Measurements from ENCODE around the gene BIVM. TPM values are rescaled to one million over a fixed set of nuclear protein-coding genes. Genes with fewer than 3 reads are reported as not detected.

BIVM gene
- polyA plus RNA-seq, 4 donors: 40.5 to 69.1 (median 50.2) TPM

DNA sequence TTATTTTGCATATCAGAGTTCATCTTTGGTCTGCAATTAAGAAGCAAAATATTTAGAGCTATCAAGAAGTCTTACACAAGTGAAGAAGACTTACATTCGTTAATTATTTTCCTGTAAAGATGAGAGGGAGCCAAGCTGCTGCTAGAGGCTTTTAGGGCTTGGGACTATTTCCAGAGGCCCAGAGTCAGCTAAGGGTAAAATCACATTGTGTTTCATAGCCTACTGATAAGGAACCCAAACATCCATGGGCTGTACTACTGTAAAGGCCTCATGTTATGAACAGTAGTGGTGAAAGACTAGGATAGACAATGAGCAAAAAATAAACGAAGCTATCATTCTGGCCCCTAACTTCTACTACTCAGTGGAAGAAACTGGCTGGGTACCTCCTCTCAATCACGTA lies 14.4 kb upstream of the BIVM start:
- DNase-seq (ENCODE audit: low read depth in 4 of 4, low spot score in 3 of 4): no peak

DNA sequence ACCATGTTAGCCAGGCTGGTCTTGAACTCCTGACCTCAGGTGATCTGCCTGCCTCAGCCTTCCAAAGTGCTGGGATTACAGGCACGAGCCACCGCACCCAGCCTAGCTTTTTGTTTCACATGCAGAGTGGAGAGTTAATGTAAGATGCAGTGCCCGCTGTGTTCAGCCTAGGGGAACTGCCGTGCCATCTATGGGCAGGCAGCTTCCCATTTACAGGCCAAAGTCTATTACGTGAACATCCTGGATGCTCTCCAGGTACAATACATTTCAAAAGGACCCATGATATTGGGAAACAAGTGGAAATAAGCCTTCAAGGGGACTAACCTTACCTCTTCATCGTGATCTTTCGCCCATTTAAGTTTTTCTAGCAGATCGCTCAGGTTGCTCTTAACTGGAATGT lies 10.2 kb upstream of the BIVM start:
- DNase-seq (ENCODE audit: low read depth in 4 of 4, low spot score in 3 of 4): no peak

DNA sequence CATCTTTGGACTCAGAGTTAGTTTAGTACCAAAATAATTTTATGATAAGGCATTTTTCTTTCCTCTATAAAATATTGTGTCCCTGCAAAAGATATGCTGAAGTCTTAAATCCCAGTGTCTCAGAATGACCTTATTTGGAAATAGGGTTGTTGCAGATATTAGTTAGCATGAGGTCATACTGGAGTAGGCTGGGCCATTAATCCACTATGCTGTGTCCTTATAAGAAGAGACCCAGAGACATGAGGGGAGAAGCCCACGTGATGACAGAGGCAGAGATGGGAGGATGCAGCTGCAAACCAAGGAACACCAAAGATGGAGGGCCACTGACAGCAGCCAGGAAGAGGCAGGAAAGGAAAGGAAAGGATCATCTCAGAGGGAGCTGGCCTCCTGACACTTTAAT lies 6.5 kb upstream of the BIVM start:
- DNase-seq (ENCODE audit: low read depth in 4 of 4, low spot score in 3 of 4): no peak

DNA sequence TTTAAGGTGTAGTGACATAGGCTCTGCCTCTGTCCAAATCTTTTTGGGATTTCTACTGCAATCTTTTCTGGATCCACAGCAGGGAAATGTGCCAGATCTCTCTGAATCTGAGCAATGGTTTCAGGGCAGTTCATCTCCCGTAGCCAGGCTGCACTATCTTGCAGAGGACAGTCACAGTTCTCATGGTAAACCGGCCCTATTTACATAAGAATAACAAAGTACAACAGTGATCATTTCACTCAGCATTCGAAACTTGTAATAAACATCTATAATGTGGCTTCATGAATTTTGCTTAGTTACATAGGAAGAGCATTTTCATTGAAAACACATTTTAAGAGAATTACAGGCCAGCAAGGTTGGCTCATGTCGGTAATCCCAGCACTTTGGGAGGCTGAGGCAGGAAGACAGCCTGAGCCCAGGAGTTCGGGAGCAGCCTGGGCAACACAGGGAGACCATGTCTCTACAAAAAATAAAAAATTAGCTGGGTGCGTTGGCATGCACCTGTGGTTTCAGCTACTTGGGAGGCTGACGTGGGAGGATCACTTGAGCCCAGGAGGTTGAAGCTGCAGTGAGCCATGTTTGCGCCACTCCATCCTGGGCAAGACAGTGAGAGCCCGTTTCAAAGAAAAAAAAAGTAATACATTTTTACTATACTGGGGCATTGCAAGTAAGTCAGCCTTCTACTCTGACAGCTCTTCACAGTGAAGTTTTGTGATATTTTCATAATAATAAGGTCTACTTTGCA lies 5.1 kb upstream of the BIVM start:
- DNase-seq (ENCODE audit: low read depth in 4 of 4, low spot score in 3 of 4): no peak

DNA sequence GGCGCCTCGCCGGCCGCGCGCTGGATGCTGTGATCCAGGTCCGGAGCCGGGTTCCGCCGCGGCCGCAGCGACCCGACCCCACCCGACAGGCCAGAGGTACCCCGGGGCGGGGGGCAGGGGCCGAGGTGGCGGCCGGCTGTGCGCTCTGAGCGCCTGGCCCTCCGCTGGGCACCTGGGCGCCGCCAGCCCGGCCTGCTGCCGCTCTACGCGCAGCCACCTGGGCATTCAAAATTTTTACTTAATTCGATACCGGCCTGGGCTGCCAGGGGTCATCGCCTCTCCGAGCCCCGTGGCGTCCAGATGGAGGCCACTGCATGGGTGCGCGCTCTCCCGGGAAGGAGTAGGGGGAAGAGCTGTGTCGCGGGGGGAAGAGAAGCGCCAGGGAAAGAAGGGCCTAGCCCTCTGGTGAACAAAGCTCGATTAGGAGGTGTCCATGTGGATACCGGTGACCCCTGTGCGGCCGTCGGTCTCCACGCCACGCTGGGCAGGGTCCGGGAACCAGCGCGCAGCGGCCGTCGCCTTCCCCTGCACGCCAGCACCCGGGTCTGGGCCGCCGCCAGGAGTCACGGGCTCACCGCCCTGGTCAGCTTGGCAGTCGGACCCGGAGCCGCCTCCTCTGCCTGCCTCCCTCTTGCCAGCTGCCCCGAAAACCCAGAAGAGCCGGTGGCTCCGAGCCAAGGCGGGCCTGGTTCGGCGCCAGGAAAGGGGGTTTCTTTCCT lies 666 bp downstream of the BIVM start:
- no peak for DNase-seq (ENCODE audit: low read depth in 4 of 4, low spot score in 3 of 4)

DNA sequence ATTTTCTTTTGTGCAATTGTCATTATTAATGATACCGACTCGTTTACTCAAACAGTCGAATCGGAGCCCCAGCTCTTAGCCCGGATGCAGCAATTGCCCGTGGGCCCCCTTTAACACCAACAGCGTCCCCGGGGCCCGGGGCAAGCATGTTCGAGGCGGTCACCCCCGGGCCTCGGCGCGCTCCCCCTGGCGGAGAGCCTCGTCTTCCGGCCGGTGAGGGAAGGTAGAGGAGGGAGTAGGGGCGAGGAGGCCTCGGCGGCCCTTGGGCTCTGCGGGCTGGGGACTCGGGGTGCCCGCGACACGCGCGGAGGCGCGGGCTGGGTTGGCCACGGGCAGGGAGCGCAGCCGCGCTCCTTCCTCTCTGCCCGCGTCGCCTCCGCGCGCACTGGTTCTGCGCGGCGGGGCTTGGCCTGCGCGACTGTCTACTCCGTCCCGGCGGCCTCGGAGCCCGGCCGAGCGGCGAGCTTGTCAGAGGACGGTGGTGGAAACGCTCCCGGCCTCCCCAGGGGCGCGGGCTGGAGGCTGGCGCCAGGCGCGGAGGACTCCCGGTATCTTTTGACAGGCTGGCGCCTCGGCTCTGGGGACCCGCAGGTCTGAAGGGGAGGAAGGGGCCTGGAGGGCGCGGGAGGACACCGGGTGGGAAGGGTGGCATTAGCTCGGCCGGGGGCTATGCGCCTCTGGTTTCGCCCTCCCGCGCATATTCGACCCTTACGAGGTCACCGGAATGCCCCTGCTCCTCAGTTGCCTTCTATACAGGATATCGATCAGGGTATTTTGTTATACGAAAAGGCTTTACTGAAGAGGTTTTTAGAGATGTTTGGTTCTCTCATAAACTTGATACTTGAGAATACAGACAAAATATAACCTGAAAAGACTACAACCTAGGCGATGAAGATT lies 1.5 kb downstream of the BIVM start:
- DNase-seq (ENCODE audit: low read depth in 4 of 4, low spot score in 3 of 4): peak; percentile 53 to 68 (median 66)

GRCh38 chr13:102805680-102806079 lies 6.8 kb downstream of the BIVM start:
- no peak for DNase-seq (ENCODE audit: low read depth in 4 of 4, low spot score in 3 of 4)

GRCh38 chr13:102807699-102808098 lies 8.8 kb downstream of the BIVM start:
- no peak for DNase-seq (ENCODE audit: low read depth in 4 of 4, low spot score in 3 of 4)

- DNase-seq (ENCODE audit: low read depth in 4 of 4, low spot score in 3 of 4): no peak
Observed at GRCh38 chr13:102812611-102813287, 13.8 kb downstream of the BIVM start.

GRCh38 chr13:102814025-102814607 lies 15.2 kb downstream of the BIVM start:
- DNase-seq (ENCODE audit: low read depth in 4 of 4, low spot score in 3 of 4): no peak

- DNase-seq (ENCODE audit: low read depth in 4 of 4, low spot score in 3 of 4): no peak
Observed at GRCh38 chr13:102814793-102815192, 15.9 kb downstream of the BIVM start.

- DNase-seq (ENCODE audit: low read depth in 4 of 4, low spot score in 3 of 4): no peak
Observed at GRCh38 chr13:102815788-102816187, 16.9 kb downstream of the BIVM start.

GRCh38 chr13:102816708-102817107 lies 17.8 kb downstream of the BIVM start:
- DNase-seq (ENCODE audit: low read depth in 4 of 4, low spot score in 3 of 4): no peak

GRCh38 chr13:102817241-102817640 lies 18.3 kb downstream of the BIVM start:
- DNase-seq (ENCODE audit: low read depth in 4 of 4, low spot score in 3 of 4): no peak

DNA sequence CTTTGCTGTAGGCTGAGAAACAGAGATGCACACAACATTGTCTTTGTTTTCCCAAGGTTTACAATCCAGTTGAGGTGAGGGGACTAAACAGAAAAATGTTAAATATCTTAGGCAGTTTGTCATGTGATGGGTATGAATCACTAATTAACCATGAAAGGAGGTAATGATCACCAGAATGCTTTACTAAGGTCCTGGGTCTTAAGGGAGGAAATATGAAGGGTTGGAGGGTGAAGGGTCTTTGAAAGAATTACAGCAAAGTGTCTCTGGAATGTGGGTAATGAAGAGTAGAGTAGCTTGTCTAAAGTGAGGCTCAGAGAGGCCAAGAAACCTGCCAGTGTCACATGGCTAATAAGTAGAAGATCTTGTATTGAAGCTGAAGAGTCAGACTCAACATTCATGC lies 19.0 kb downstream of the BIVM start:
- peak in 1 of 4 donors; percentile 18 for DNase-seq (ENCODE audit: low read depth in 4 of 4, low spot score in 3 of 4)

GRCh38 chr13:102825400-102825799 lies 26.5 kb downstream of the BIVM start:
- DNase-seq (ENCODE audit: low read depth in 4 of 4, low spot score in 3 of 4): no peak

DNA sequence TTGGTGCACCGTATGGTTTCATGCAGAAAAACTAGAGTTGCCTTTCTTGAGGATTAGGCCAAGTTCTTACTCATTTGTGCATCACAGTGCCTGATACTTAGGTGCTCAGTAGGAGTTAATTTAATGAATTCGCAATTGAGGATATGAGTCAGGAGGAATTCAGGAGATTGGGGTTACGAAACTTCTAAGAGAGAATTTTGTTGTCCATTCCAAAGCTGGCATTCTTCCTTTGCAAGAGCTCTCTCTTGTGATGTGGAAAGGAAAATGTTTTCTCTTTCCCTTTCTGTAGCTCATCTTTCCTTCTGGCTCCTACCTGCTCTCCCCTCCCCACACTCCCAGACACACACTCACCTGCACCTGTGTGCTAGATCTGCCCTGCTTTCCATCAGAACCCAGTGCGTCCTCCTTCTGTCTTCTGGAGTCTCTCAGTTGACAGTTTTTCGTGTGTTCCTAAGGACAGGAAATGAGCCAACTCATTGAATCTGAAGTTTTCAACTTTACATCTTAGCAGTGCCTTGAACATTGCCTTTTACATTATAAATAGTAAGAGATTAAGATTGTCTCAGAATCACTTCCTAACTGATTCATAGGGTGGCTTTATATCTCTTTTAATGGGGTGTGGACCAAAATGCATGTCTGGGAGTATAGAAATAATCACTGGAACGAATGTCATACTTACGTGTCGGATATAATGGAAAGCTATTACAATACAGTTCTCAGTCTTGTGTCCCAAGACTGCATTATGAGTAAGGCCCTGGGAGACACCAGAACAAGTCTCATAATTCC lies 27.2 kb downstream of the BIVM start:
- no peak for DNase-seq (ENCODE audit: low read depth in 4 of 4, low spot score in 3 of 4)

- no peak for DNase-seq (ENCODE audit: low read depth in 4 of 4, low spot score in 3 of 4)
Observed at GRCh38 chr13:102830646-102831045, 31.7 kb downstream of the BIVM start.

GRCh38 chr13:102836471-102836870 lies 37.6 kb downstream of the BIVM start:
- no peak for DNase-seq (ENCODE audit: low read depth in 4 of 4, low spot score in 3 of 4)

DNA sequence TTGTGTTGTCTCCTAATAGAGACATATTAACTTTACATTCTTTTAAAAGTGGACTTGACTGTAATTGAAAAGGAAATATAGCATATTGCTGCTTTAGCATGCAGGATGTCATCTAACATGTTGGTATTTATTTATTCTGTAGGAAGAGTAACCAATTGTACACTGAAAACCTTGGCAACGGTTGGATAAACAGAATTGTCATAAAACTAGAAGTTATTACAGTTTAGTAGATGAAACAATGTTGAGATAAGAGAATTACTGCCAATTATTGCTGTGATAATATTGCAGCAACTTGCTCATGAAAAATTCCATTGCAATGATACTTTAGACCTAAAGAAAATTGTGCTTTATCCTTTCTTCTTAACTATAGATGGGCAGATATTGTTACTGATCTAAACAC lies 39.4 kb downstream of the BIVM start:
- no peak for DNase-seq (ENCODE audit: low read depth in 4 of 4, low spot score in 3 of 4)

All from left renal pelvis (tissue), 4 donors.